ENCODE data around the gene FNIP1.
"Not testable (repeated sequence)": the region's sequence is repeated elsewhere in the genome, so short reads cannot be mapped to it uniquely, and the experiment has no call there.

FNIP1 gene

GRCh38 chr5:131749723-131750470, 46.9 kb downstream of the FNIP1 start:
- no peak for DNase-seq

GRCh38 chr5:131749138-131749537, 47.7 kb downstream of the FNIP1 start:
- DNase-seq = no peak

GRCh38 chr5:131747180-131748105, 49.4 kb downstream of the FNIP1 start:
- no peak for DNase-seq

DNA sequence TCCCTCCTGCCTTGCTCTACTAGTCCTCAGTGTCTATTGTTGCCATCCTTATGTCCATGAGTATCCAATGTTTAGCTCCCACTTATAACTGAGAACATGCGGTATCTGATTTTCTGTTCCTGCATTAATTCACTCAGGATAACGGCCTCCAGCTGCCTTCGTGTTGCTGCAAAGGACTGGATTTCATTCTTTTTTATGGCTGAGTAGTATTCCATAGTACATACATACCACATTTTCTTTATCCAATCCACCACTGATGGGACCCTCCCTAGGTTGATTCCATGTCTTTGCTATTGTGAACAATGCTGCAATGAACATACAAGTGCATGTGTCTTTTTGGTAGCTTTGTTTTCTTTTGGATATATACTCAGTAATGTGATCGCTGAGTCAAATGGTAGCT, 50.4 kb downstream of the FNIP1 start:
- no peak for DNase-seq

DNA sequence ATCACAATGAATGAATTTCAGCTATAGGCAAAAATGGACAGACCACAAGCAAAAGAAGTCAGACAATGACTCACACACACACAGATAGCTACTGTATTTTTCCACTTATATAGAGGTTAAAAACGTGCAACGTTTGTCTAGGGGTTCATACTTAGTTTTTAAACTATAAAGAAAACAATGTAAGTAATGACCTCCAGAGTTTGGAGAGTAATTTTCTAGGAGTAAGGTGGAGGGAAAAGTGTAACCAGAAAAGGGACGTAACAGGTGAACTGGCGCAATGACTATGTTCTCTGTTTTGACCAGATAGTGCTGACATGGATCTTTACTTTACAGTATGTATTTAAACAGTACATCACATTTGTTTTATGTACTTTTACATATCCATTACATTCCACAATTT, 51.1 kb downstream of the FNIP1 start:
- DNase-seq = no peak

DNA sequence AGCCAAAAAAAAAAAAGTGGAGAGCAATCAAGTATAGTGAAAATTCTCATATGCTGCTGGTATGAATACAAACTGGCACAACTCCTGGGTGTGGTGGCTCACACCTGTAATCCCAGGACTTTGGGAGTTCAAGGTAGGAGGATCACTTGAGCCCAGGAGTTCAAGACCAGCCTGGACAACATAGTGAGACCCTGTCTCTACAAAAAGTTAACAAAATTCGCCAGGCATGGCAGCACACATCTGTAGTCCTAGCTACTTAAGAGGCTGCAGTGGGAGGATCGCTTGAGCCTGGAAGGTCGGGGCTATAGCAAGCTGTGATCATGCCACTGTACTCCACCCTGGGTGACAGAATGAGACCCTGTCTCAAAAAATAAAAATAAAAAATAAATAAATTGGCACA, 51.7 kb downstream of the FNIP1 start:
- DNase-seq = no peak

DNA sequence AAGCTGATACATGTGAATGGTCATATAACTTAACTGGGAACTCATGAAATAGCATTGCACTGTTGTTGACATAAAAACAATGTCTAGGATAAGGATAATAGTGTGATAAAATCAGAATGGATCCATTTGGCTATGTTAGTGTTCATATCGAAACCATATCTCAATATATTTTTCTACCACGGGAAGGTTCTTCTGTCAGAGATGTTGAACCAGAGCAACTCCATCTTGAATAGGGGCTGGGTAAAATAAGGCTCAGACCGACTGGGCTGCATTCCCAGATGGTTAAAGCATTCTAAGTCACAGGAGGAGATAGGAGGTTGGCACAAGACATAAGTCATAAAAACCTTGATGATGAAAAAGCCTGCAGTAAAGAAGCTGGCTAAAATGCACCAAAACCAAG, 56.3 kb downstream of the FNIP1 start:
- DNase-seq = no peak

DNA sequence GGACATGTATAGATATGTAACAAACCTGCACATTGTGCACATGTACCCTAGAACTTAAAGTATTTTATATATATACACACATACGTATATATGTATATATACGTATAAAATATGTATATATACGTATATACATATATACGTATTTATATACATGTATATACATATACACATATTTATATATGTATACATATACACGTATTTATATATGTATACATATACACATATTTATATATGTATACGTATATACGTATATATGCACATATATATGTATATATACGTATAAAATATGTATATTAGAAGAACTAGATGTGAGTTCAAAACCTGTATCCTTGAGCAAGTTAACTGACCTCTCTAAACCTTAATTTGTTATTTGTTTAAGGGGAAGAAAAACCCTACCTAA, 61.4 kb downstream of the FNIP1 start:
- no peak for DNase-seq

GRCh38 chr5:131734939-131735338, 61.9 kb downstream of the FNIP1 start:
- DNase-seq = not testable (repeated sequence)

DNA sequence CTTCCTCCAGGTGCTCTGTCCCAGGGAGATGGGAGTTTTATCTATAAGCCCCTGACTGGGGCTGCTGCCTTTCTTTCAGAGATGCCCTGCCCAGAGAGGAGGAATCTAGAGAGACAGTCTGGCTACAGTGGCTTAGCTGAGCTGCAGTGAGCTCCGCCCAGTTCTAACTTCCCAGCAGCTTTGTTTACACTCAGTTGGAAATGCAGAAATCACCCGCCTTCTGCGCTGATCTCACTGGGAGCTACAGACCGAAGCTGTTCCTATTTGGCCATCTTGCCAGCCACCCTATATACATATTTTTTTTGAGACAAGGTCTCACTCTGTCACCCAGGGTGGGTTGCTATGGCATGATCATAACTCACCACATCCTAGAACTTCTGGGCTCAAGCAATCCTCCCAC, 67.5 kb downstream of the FNIP1 start:
- DNase-seq = not testable (repeated sequence)

DNA sequence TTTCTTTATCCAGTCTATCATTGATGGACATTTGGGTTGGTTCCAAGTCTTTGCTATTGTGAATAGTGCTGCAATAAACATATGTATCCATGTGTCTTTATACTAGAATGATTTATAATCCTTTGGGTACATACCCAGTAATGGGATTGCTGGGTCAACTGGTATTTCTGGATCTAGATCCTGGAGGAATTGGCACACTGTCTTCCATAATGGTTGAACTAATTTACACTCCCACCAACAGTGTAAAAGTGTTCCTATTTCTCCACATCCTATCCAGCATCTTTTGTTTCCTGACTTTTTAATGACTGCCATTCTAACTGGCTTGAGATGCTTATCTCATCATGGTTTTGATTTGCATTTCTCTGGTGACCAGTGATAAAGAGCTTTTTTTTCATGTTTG, 72.7 kb downstream of the FNIP1 start:
- DNase-seq = not testable (repeated sequence)

DNA sequence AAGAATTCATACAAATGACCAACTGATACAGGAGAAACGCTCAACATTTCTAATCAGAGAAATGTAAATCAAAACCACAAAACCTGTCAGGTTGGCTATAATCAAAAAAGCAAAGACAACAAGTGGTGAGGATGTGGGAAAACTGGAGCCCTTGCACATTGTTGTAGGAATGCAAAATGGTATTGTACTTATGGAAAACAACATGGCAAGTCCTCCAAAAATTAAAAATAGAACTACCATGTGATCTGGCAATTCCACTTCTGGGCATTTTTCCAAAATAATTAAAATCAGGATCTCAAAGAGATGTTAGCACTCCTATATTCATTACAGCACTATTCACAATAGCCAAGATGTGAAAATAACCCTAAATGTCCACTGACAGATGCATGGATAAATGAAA, 76.1 kb downstream of the FNIP1 start:
- no peak for DNase-seq

GRCh38 chr5:131719564-131719963, 77.3 kb downstream of the FNIP1 start:
- no peak for DNase-seq

DNA sequence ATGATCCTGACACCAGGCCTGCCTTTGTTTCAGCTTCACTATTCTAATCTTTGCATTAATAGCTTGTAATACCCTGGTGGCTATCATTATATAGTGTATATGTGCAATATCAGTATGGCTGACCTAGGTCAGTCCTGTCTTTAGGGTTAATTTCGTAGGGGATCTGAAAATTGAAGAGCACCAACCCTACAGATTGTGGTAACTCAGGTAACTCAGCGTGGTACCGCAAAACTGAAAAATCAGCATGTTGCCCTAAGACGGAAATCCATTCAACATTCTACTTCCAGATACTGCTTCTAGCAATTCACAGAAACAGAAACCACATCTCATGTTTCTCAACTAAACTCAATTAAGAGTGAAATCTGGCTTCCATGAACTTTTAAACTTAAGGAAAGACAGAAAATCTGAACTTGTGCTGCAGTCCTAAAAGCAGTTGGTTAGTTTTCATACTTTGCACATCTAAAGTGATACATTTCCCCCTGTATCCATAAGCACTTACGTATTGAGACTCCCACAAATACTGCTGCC, 78.3 kb downstream of the FNIP1 start:
- no peak for DNase-seq

DNA sequence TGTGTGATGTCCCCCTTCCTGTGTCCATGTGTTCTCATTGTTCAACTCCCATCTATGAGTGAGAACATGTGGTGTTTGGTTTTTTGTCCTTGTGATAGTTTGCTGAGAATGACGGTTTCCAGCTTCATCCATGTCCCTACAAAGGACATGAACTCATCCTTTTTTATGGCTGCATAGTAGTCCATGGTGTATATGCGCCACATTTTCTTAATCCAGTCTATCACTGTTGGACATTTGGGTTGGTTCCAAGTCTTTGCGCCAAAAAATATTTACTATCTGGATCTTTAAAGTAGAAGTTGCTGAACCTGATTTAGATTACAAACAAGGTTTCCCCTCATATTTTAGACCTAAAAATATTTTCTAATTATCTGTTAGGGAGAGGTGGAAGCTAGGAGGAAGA, 79.7 kb downstream of the FNIP1 start:
- DNase-seq = not testable (repeated sequence)

DNA sequence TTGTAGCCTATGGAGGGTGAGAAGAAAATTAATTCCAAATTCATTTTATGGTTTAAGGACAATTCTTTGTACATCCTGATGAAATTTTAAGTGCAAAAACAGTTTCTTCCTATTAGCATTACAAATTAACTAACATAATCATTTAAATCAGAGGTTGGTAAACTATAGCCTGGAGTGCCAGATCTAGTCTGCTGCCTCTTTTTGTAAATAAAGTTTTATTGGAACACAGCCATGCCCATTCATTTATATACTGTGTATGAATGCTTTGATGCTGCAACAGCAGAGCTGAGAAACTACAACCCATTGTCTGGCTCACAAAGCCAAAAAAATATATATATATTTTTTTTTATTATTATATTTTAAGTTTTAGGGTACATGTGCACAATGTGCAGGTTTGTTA, 80.2 kb downstream of the FNIP1 start:
- no peak for DNase-seq

GRCh38 chr5:131710391-131710790, 86.4 kb downstream of the FNIP1 start:
- DNase-seq = no peak

DNA sequence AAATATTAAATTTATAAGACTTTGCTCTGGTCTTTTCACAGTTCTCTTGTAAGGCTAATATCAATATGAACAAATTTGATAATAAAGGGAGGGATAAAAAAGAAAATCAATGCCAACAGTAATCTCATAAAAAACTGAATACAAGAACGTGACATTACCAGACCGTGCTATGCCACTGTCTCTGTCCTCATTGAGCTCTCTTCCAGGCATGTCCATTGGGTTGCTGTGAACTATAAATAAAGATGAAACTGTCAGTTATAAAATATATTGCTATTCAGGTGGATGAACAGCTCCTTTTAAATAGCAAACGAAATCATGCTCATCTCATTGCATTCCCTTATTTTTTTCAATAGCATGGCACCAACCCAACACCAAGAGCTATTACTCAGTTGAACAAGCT, 87.8 kb downstream of the FNIP1 start:
- no peak for DNase-seq

GRCh38 chr5:131706281-131706680, 90.5 kb downstream of the FNIP1 start:
- DNase-seq = no peak

GRCh38 chr5:131694926-131695325, 101.9 kb downstream of the FNIP1 start:
- no peak for DNase-seq

GRCh38 chr5:131693894-131694293, 102.9 kb downstream of the FNIP1 start:
- DNase-seq = no peak

DNA sequence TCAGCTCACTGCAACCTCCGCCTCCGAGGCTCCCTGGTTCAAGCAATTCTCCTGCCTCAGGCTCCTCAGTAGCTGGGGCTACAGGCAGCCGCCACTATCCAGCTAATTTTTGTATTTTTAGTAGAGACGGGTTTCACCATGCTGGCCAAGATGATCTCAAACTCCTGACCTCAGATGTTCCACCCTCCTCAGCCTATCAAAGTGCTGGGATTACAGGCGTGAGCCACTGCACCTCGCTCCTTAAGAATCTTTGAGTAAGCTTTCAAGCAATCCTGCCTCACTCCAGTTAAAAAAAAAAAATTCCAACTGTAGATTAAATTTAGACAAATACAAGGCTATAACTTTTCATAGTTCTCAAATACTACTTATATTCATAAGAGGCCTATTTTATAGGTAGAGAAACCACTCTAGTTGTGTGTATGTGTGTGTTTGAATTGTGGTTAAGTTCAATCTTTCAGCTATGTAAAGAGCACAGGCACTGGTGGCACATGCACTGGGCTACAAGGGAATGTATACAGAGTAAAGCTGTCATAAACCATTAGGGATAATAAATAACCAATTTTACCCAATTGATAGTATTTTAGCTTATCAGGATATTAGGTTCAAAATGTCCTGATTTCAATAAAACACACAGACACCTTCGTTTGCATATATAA, 111.2 kb downstream of the FNIP1 start:
- no peak for DNase-seq

DNA sequence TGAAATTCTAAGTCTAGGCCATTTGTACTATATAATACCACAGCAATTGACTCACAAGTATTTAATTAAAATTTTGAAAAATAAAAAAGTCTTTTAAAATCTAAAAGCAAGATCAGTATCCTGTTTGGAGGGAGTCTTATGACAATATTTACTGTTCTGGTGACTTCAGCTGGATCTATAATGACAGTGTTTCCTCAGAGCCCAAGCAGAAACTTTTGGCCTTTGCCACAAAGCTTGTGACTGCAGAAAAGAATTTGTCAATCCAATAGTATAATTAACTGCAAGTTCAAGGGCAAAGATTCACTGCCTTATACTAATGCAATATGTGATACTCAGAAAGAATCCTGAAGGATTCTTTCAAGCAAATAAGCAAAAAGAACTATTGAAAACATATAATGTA, 112.2 kb downstream of the FNIP1 start:
- no peak for DNase-seq
